ENCODE results near the gene MAJIN. TPM values are rescaled to one million over a fixed set of nuclear protein-coding genes. Genes with fewer than 3 reads are reported as not detected.

MAJIN gene
- total and polyA plus RNA-seq, 12 donors, result not detected

GRCh38 chr11:64892838-64893193 lies 79.1 kb downstream of the MAJIN start:
- intact Hi-C loops (cut with DNase I), result loop anchor here in 5 of 10 donors (1.0 to 10.0 kb wide), 3 partner anchors 45 to 108 kb away; no protein-coding TSS in a partner anchor
- WGBS, 2 donors, result 85 to 87% methylated on average over 10 of the region's 10 CpGs
- no peak for TF ChIP-seq CTCF (IDR thresholded peaks at IDR 0.05)
- no peaks in the 10 kb centered on the region for H3K9me3 ChIP-seq
- peaks cover 12 to 53% (median 36%) of the 10 kb centered on the region in 9 donors for H3K4me1 ChIP-seq
- H3K27me3 ChIP-seq, result no peaks in the 10 kb centered on the region
- no peak for ATAC-seq
- no peak overlapping the region for H3K4me3 ChIP-seq
- no peak for DNase-seq
- H3K27ac ChIP-seq, result peak overlapping the region in 9 of 10 donors; percentile 30 to 77 (median 64)
- H3K36me3 ChIP-seq, result peaks cover 0 to 35% (median 5%) of the 10 kb centered on the region in 9 donors

- no peak for TF ChIP-seq CTCF (IDR thresholded peaks at IDR 0.05)
- peak in 2 of 8 donors; percentile 2 to 10 for ATAC-seq
- WGBS, 2 donors, result 52 to 66% methylated on average over 11 of the region's 11 CpGs
- DNase-seq, result peak in 1 of 2 donors; percentile 62
- H3K27ac ChIP-seq, result peak overlapping the region in 8 of 10 donors; percentile 34 to 77 (median 66)
- no peaks in the 10 kb centered on the region for H3K27me3 ChIP-seq
- no peak overlapping the region for H3K4me3 ChIP-seq
- intact Hi-C loops (cut with DNase I), result loop anchor here in 5 of 10 donors (1.0 to 10.0 kb wide), 3 partner anchors 44 to 108 kb away; no protein-coding TSS in a partner anchor
- H3K4me1 ChIP-seq, result peaks cover 15 to 57% (median 40%) of the 10 kb centered on the region in 9 donors
- no peaks in the 10 kb centered on the region for H3K9me3 ChIP-seq
- peaks cover 0 to 31% (median 3%) of the 10 kb centered on the region in 9 donors for H3K36me3 ChIP-seq
Observed at GRCh38 chr11:64892411-64892831, 79.5 kb downstream of the MAJIN start.

GRCh38 chr11:64891880-64892279 lies 80.0 kb downstream of the MAJIN start:
- intact Hi-C loops (cut with DNase I), result loop anchor here in 5 of 10 donors (1.0 to 10.0 kb wide), 3 partner anchors 44 to 107 kb away; no protein-coding TSS in a partner anchor
- 80 to 81% methylated on average over 5 of the region's 5 CpGs for WGBS, 2 donors

GRCh38 chr11:64891215-64891848 lies 80.6 kb downstream of the MAJIN start:
- Histone ChIP-seq H3K27me3 (no peaks in the 10 kb centered on the region), H3K4me1 (peaks cover 15 to 60% (median 46%) of the 10 kb centered on the region in 9 donors), H3K4me3 (no peak overlapping the region), H3K27ac (peak overlapping the region in 4 of 10 donors; percentile 68 to 77 (median 72)), H3K9me3 (no peaks in the 10 kb centered on the region), H3K36me3 (peaks cover 0 to 20% (median 0%) of the 10 kb centered on the region in 9 donors)
- intact Hi-C loops (cut with DNase I), result loop anchor here in 4 of 10 donors (5.0 to 10.0 kb wide), 2 partner anchors 44 to 107 kb away; no protein-coding TSS in a partner anchor
- ATAC-seq, result no peak
- WGBS, 2 donors, result 90 to 93% methylated on average over 25 of the region's 25 CpGs
- no peak for TF ChIP-seq CTCF (IDR thresholded peaks at IDR 0.05)
- DNase-seq, result no peak

More at GRCh38 chr11:64891880-64892279, 80.0 kb downstream of the MAJIN start:
- Histone ChIP-seq H3K27ac (peak overlapping the region in 7 of 10 donors; percentile 34 to 77 (median 68)), H3K9me3 (no peaks in the 10 kb centered on the region), H3K4me3 (no peak overlapping the region), H3K36me3 (peaks cover 0 to 25% (median 0%) of the 10 kb centered on the region in 9 donors), H3K27me3 (no peaks in the 10 kb centered on the region), H3K4me1 (peaks cover 15 to 60% (median 45%) of the 10 kb centered on the region in 9 donors)
- DNase-seq, result no peak
- no peak for ATAC-seq
- no peak for TF ChIP-seq CTCF (IDR thresholded peaks at IDR 0.05)

Data from heart right ventricle (tissue), 16 donors.